HG03469 (cell line): Measurements from ENCODE around the gene CHCHD5.

Experiments used
- ATAC-seq: cut with Tn5 transposase; IDR thresholded peaks from one replicate; pipeline ENCODE4 v1.9.1; 2021; ENCODE audit warnings: mild to moderate bottlenecking, moderate library complexity, moderate number of reproducible peaks; ENCODE audit not compliant: unreplicated experiment

CHCHD5 gene

GRCh38 chr2:112623913-112624777, 39.7 kb downstream of the CHCHD5 start:
- ATAC-seq = no peak

- no peak for ATAC-seq
Measured at GRCh38 chr2:112625474-112626114, 41.2 kb downstream of the CHCHD5 start.

DNA sequence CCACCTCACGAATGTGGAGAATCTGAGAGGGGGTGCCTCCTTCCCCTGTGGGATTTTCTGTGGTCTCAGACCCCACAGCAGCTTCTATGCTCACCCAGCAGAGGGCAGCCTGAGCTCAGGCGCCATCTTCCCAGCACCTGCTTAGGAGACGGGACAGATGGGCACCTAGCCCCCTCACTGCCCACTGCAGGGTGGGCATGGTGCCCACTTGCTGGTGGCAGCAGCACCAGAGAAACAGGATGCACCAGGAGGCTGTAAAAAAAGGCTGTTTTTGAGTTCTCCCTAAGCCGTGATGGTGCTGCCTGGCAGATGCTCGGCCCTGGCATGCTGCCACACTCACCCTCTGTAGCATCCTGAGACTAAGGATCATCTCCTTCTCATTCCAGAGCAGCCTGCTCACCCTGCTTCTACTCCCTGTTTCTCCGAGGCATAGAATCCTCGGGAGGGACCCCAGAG, 42.2 kb downstream of the CHCHD5 start:
- no peak for ATAC-seq

DNA sequence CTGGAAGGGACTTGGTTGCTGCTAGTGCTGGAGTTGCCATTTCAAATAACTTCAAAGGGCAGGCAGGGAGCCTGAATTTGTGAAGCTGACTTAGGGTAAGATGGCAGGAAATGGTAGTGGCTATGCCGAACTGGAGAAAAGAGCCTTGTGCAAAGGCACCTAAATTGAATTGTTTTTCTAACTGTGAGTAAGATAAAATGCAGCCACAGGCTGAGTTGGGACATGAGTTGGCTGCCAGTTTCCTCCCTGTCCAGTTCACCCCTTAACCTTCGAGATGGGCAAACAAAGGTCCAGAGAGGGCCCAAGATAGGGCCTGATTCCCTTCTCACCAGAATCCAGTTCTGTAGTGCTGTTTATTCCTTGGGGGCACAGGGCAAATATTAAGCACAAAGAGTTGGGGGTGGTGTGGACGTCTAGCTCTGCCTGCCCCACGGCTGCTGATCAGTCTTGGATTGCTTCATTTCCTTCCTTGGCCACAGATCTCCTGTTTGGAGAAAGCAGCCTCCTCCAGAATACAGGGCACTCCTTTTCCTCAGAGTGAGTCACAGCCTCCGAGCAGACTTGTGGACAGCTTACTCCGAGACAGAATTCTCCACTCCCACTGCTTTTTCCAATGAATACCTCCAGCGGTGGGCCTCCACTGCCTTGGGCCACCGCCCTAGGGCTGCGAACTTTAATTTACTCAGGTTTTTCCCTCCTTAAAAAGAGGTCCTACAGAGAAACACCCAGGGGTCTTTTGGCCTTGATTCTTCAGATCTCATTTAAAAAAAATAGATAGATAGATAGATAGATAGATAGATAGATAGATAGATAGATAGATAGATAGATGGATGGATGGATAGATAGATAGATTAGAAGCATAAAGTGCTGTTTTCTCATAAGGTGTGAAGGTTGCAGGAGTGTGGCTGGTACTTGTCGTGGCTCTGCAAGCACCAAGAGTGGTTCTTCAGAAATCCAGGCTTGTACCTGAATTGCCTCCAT, 42.9 kb downstream of the CHCHD5 start:
- no peak for ATAC-seq

GRCh38 chr2:112629224-112629623, 44.8 kb downstream of the CHCHD5 start:
- no peak for ATAC-seq

GRCh38 chr2:112629823-112630222, 45.4 kb downstream of the CHCHD5 start:
- no peak for ATAC-seq

- ATAC-seq = no peak
Measured at GRCh38 chr2:112630268-112630667, 45.9 kb downstream of the CHCHD5 start.

GRCh38 chr2:112633708-112634107, 49.3 kb downstream of the CHCHD5 start:
- no peak for ATAC-seq

- no peak for ATAC-seq
Measured at GRCh38 chr2:112634153-112634873, 49.9 kb downstream of the CHCHD5 start.

GRCh38 chr2:112634874-112635157, 50.4 kb downstream of the CHCHD5 start:
- no peak for ATAC-seq

DNA sequence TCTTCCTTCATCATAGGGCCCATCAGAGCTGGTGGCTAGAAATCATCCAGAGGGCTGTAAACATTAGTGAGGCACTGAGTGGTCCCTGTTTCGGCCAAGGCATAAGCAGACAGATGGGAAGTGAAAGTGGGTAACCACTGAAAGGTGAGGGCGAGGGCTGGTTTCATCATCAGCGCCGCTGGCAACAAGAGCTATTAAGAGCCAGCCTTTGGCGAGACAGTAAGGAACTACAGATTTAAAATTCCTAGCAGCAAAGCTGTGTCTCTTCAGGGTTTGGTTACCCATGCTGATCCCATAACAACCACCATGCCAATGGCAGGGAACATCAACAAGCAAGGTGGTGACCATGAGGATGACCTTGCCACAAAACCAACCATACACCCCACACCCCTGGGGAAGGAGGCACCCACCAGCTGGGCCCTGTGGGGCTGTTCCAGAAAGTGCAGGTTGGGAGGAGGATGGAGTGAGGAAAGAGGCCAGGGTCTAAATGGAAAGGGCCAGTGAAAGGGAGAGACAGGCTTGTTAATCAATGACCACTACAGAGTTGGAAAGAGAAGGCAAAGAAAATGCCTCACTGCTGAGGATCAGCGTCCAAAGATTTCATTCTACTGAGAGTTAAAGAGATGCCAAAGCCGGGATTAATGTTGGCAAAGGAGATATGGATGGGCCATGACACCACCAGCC, 52.3 kb downstream of the CHCHD5 start:
- ATAC-seq = peak; percentile 78

DNA sequence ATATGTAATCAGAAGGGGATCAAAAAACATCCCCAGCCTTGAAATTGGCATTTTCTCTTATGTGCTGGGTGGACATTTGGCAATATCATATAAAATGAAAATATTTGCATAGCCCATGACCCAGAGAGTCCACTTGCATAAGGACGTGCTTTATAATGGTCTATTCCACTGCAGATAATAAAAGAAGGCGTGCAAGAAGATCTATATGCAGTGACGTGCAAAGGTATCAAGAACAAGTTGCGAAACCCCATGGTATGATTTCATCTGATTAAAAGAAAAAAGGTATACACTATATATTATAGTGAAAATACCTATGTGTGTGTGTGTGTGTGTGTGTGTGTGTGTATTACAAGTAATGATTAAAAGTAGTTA, 52.9 kb downstream of the CHCHD5 start:
- ATAC-seq = no peak
